ENCODE results near the gene MRPS15.
"Not testable (repeated sequence)": the region's sequence is repeated elsewhere in the genome, so short reads cannot be mapped to it uniquely, and the experiment has no call there.

Gene MRPS15

GRCh38 chr1:36511220-36511619 is 47.0 kb upstream of the MRPS15 start:
- H3K27me3 ChIP-seq (ENCODE audit: control insufficient read depth in 3 of 3, insufficient read depth in 3 of 3, low read depth in 1 of 3, low read length in 3 of 3) = peaks cover 0 to 11% (median 0%) of the 10 kb centered on the region in 3 experiments
- not testable (repeated sequence) for H3K14ac ChIP-seq (ENCODE audit: low read length); DNase-seq (ENCODE audit: low spot score); H4K8ac ChIP-seq (ENCODE audit: low read depth, low read length); H2BK12ac ChIP-seq (ENCODE audit: low read length); H2BK5ac ChIP-seq (ENCODE audit: low read length); H2AFZ ChIP-seq (ENCODE audit: low read length); H3K18ac ChIP-seq (ENCODE audit: low read length); H4K91ac ChIP-seq (ENCODE audit: low read depth, low read length, poor library complexity); H2BK120ac ChIP-seq (ENCODE audit: low read depth, low read length); H3K36me3 ChIP-seq (replicated peaks in 1 of 2; ENCODE audit: control insufficient read depth in 2 of 2, insufficient read depth in 2 of 2, low read length in 2 of 2); H3K4me3 ChIP-seq (ENCODE audit: low read length in 2 of 2); H3K4me2 ChIP-seq (ENCODE audit: insufficient read depth, low read length, poor library complexity, severe bottlenecking); H3K4ac ChIP-seq (ENCODE audit: low read length); H3K23ac ChIP-seq (ENCODE audit: low read depth, low read length, poor library complexity); H3K79me1 ChIP-seq (ENCODE audit: low read depth, low read length); H3K27ac ChIP-seq (replicated peaks; ENCODE audit: low read length); H3K9me3 ChIP-seq (replicated peaks in 1 of 2; ENCODE audit: control insufficient read depth in 2 of 2, insufficient read depth in 1 of 2, low read depth in 1 of 2, low read length in 2 of 2); H2BK15ac ChIP-seq (ENCODE audit: low read length); H3K9ac ChIP-seq (ENCODE audit: low read depth, low read length, poor library complexity)
- H3K4me1 ChIP-seq (ENCODE audit: control insufficient read depth in 2 of 2, insufficient read depth in 1 of 2, low read depth in 1 of 2, low read length in 2 of 2) = peaks cover 4 to 12% of the 10 kb centered on the region in 2 donors
- H2AK5ac ChIP-seq (ENCODE audit: low read depth, low read length) = peak overlapping the region; percentile 14
- no CpG with 5 or more reads among the region's 2 CpGs for WGBS, 2 donors (ENCODE audit: extremely low coverage in 2 of 2, insufficient read length in 2 of 2, insufficient replicate concordance in 1 of 2)

GRCh38 chr1:36510418-36510817 is 46.2 kb upstream of the MRPS15 start:
- no peak overlapping the region for H4K91ac ChIP-seq (ENCODE audit: low read depth, low read length, poor library complexity)
- H3K4me1 ChIP-seq (ENCODE audit: control insufficient read depth in 2 of 2, insufficient read depth in 1 of 2, low read depth in 1 of 2, low read length in 2 of 2) = peaks cover 4 to 12% of the 10 kb centered on the region in 2 donors
- peak overlapping the region; percentile 85 for H2BK15ac ChIP-seq (ENCODE audit: low read length)
- H3K36me3 ChIP-seq (replicated peaks in 1 of 2; ENCODE audit: control insufficient read depth in 2 of 2, insufficient read depth in 2 of 2, low read length in 2 of 2) = no peaks in the 10 kb centered on the region
- no peak overlapping the region for H2AFZ ChIP-seq (ENCODE audit: low read length)
- H3K27me3 ChIP-seq (ENCODE audit: control insufficient read depth in 3 of 3, insufficient read depth in 3 of 3, low read depth in 1 of 3, low read length in 3 of 3) = peaks cover 0 to 11% (median 0%) of the 10 kb centered on the region in 3 experiments
- H2BK12ac ChIP-seq (ENCODE audit: low read length) = no peak overlapping the region
- H3K4ac ChIP-seq (ENCODE audit: low read length) = no peak overlapping the region
- no peak overlapping the region for H3K14ac ChIP-seq (ENCODE audit: low read length)
- no peak overlapping the region for H3K27ac ChIP-seq (replicated peaks; ENCODE audit: low read length)
- no peak overlapping the region for H4K8ac ChIP-seq (ENCODE audit: low read depth, low read length)
- peak overlapping the region; percentile 3 for H3K9ac ChIP-seq (ENCODE audit: low read depth, low read length, poor library complexity)
- no peaks in the 10 kb centered on the region for H3K9me3 ChIP-seq (replicated peaks in 1 of 2; ENCODE audit: control insufficient read depth in 2 of 2, insufficient read depth in 1 of 2, low read depth in 1 of 2, low read length in 2 of 2)
- WGBS, 2 donors (ENCODE audit: extremely low coverage in 2 of 2, insufficient read length in 2 of 2, insufficient replicate concordance in 1 of 2) = no CpG with 5 or more reads among the region's 7 CpGs
- peak overlapping the region; percentile 60 for H3K18ac ChIP-seq (ENCODE audit: low read length)
- no peak overlapping the region for H3K4me3 ChIP-seq (ENCODE audit: low read length in 2 of 2)
- DNase-seq (ENCODE audit: low spot score) = no peak
- H2BK5ac ChIP-seq (ENCODE audit: low read length) = peak overlapping the region; percentile 75
- peak overlapping the region; percentile 88 for H2AK5ac ChIP-seq (ENCODE audit: low read depth, low read length)
- no peaks in the 10 kb centered on the region for H3K79me1 ChIP-seq (ENCODE audit: low read depth, low read length)
- H2BK120ac ChIP-seq (ENCODE audit: low read depth, low read length) = no peak overlapping the region
- H3K23ac ChIP-seq (ENCODE audit: low read depth, low read length, poor library complexity) = no peak overlapping the region
- no peak overlapping the region for H3K4me2 ChIP-seq (ENCODE audit: insufficient read depth, low read length, poor library complexity, severe bottlenecking)

- H3K36me3 ChIP-seq (replicated peaks in 1 of 2; ENCODE audit: control insufficient read depth in 2 of 2, insufficient read depth in 2 of 2, low read length in 2 of 2) = no peaks in the 10 kb centered on the region
- no peak overlapping the region for H4K91ac ChIP-seq (ENCODE audit: low read depth, low read length, poor library complexity)
- no peak overlapping the region for H3K4me3 ChIP-seq (ENCODE audit: low read length in 2 of 2)
- no peak overlapping the region for H3K4ac ChIP-seq (ENCODE audit: low read length)
- no peak for DNase-seq (ENCODE audit: low spot score)
- H2BK120ac ChIP-seq (ENCODE audit: low read depth, low read length) = no peak overlapping the region
- H2BK12ac ChIP-seq (ENCODE audit: low read length) = no peak overlapping the region
- H3K4me2 ChIP-seq (ENCODE audit: insufficient read depth, low read length, poor library complexity, severe bottlenecking) = no peak overlapping the region
- H3K18ac ChIP-seq (ENCODE audit: low read length) = no peak overlapping the region
- H3K27ac ChIP-seq (replicated peaks; ENCODE audit: low read length) = no peak overlapping the region
- peaks cover 0 to 4% (median 0%) of the 10 kb centered on the region in 3 experiments for H3K27me3 ChIP-seq (ENCODE audit: control insufficient read depth in 3 of 3, insufficient read depth in 3 of 3, low read depth in 1 of 3, low read length in 3 of 3)
- no peak overlapping the region for H2AFZ ChIP-seq (ENCODE audit: low read length)
- no peak overlapping the region for H3K23ac ChIP-seq (ENCODE audit: low read depth, low read length, poor library complexity)
- no peak overlapping the region for H4K8ac ChIP-seq (ENCODE audit: low read depth, low read length)
- no peaks in the 10 kb centered on the region for H3K9me3 ChIP-seq (replicated peaks in 1 of 2; ENCODE audit: control insufficient read depth in 2 of 2, insufficient read depth in 1 of 2, low read depth in 1 of 2, low read length in 2 of 2)
- no peak overlapping the region for H3K9ac ChIP-seq (ENCODE audit: low read depth, low read length, poor library complexity)
- H3K14ac ChIP-seq (ENCODE audit: low read length) = no peak overlapping the region
- WGBS, 2 donors (ENCODE audit: extremely low coverage in 2 of 2, insufficient read length in 2 of 2, insufficient replicate concordance in 1 of 2) = no CpG with 5 or more reads among the region's 3 CpGs
- H2BK15ac ChIP-seq (ENCODE audit: low read length) = no peak overlapping the region
- H3K4me1 ChIP-seq (ENCODE audit: control insufficient read depth in 2 of 2, insufficient read depth in 1 of 2, low read depth in 1 of 2, low read length in 2 of 2) = peaks cover 0 to 12% of the 10 kb centered on the region in 2 donors
- H2AK5ac ChIP-seq (ENCODE audit: low read depth, low read length) = no peak overlapping the region
- no peaks in the 10 kb centered on the region for H3K79me1 ChIP-seq (ENCODE audit: low read depth, low read length)
- H2BK5ac ChIP-seq (ENCODE audit: low read length) = no peak overlapping the region
Measured at GRCh38 chr1:36508257-36508656, 44.1 kb upstream of the MRPS15 start.

GRCh38 chr1:36506276-36506920 is 42.2 kb upstream of the MRPS15 start:
- H2BK12ac ChIP-seq (ENCODE audit: low read length) = no peak overlapping the region
- H3K4me2 ChIP-seq (ENCODE audit: insufficient read depth, low read length, poor library complexity, severe bottlenecking) = no peak overlapping the region
- no peaks in the 10 kb centered on the region for H3K27me3 ChIP-seq (ENCODE audit: control insufficient read depth in 3 of 3, insufficient read depth in 3 of 3, low read depth in 1 of 3, low read length in 3 of 3)
- no peak overlapping the region for H2AK5ac ChIP-seq (ENCODE audit: low read depth, low read length)
- H3K36me3 ChIP-seq (replicated peaks in 1 of 2; ENCODE audit: control insufficient read depth in 2 of 2, insufficient read depth in 2 of 2, low read length in 2 of 2) = no peaks in the 10 kb centered on the region
- H2BK15ac ChIP-seq (ENCODE audit: low read length) = no peak overlapping the region
- H3K23ac ChIP-seq (ENCODE audit: low read depth, low read length, poor library complexity) = no peak overlapping the region
- peaks cover 0 to 12% of the 10 kb centered on the region in 2 donors for H3K4me1 ChIP-seq (ENCODE audit: control insufficient read depth in 2 of 2, insufficient read depth in 1 of 2, low read depth in 1 of 2, low read length in 2 of 2)
- H3K79me1 ChIP-seq (ENCODE audit: low read depth, low read length) = no peaks in the 10 kb centered on the region
- H2AFZ ChIP-seq (ENCODE audit: low read length) = no peak overlapping the region
- no peaks in the 10 kb centered on the region for H3K9me3 ChIP-seq (replicated peaks in 1 of 2; ENCODE audit: control insufficient read depth in 2 of 2, insufficient read depth in 1 of 2, low read depth in 1 of 2, low read length in 2 of 2)
- no peak for DNase-seq (ENCODE audit: low spot score)
- H3K4me3 ChIP-seq (ENCODE audit: low read length in 2 of 2) = no peak overlapping the region
- no peak overlapping the region for H3K14ac ChIP-seq (ENCODE audit: low read length)
- H3K9ac ChIP-seq (ENCODE audit: low read depth, low read length, poor library complexity) = no peak overlapping the region
- no CpG with 5 or more reads among the region's 5 CpGs for WGBS, 2 donors (ENCODE audit: extremely low coverage in 2 of 2, insufficient read length in 2 of 2, insufficient replicate concordance in 1 of 2)
- no peak overlapping the region for H3K4ac ChIP-seq (ENCODE audit: low read length)
- H2BK120ac ChIP-seq (ENCODE audit: low read depth, low read length) = no peak overlapping the region
- H3K18ac ChIP-seq (ENCODE audit: low read length) = no peak overlapping the region
- no peak overlapping the region for H3K27ac ChIP-seq (replicated peaks; ENCODE audit: low read length)
- no peak overlapping the region for H4K8ac ChIP-seq (ENCODE audit: low read depth, low read length)
- H4K91ac ChIP-seq (ENCODE audit: low read depth, low read length, poor library complexity) = no peak overlapping the region
- H2BK5ac ChIP-seq (ENCODE audit: low read length) = no peak overlapping the region

Measured in neuronal stem cell (in vitro differentiated cells).